ENCODE measurements around the gene LIME1.
"Not testable (repeated sequence)": the region's sequence is repeated elsewhere in the genome, so short reads cannot be mapped to it uniquely, and the experiment has no call there.

The LIME1 gene

GRCh38 chr20:63775096-63775978, 38.9 kb downstream of the LIME1 start:
- DNase-seq = peak; percentile 54 to 56

GRCh38 chr20:63776875-63777274, 40.4 kb downstream of the LIME1 start:
- not testable (repeated sequence) for DNase-seq

- DNase-seq = no peak
Observed at GRCh38 chr20:63777614-63778013, 41.1 kb downstream of the LIME1 start.

- DNase-seq = no peak
Observed at GRCh38 chr20:63778034-63778752, 41.7 kb downstream of the LIME1 start.

- no peak for DNase-seq
Observed at GRCh38 chr20:63778857-63779256, 42.4 kb downstream of the LIME1 start.

- DNase-seq = no peak
Observed at GRCh38 chr20:63781181-63781580, 44.7 kb downstream of the LIME1 start.

- DNase-seq = peak; percentile 67 to 73
Observed at GRCh38 chr20:63782051-63782471, 45.6 kb downstream of the LIME1 start.

- no peak for DNase-seq
Observed at GRCh38 chr20:63782521-63782971, 46.1 kb downstream of the LIME1 start.

- DNase-seq = no peak
Observed at GRCh38 chr20:63783970-63784369, 47.5 kb downstream of the LIME1 start.

GRCh38 chr20:63785691-63786131, 49.2 kb downstream of the LIME1 start:
- no peak for DNase-seq

- DNase-seq = no peak
Observed at GRCh38 chr20:63787302-63787701, 50.8 kb downstream of the LIME1 start.

GRCh38 chr20:63787749-63788148, 51.3 kb downstream of the LIME1 start:
- no peak for DNase-seq
